Vagina (tissue), 2 donors: ENCODE measurements around the gene BRMS1. TPM values are rescaled to one million over a fixed set of nuclear protein-coding genes. Genes with fewer than 3 reads are reported as not detected.

ENCODE experiments used
- DNase-seq, 2 donors: peaks; one replicate each; pipeline ENCODE4 v3.0.0-alpha.2; 2017; ENCODE audit errors: extremely low spot score in 2 of 2
- H3K27ac ChIP-seq: fragments of 200-600 bp; sonication (generic); one replicate; pipeline ENCODE4 v1.5.1; 2019
- H3K27me3 ChIP-seq: fragments of 200-600 bp; sonication (generic); one replicate; pipeline ENCODE4 v1.5.1; 2019
- H3K36me3 ChIP-seq, 2 donors: fragments of 200-600 bp; sonication (generic); one replicate each; pipeline ENCODE4 v1.5.1; 2017 to 2019
- H3K4me1 ChIP-seq: fragments of 200-600 bp; sonication (generic); one replicate; pipeline ENCODE4 v1.5.1; 2019
- H3K4me3 ChIP-seq, 2 donors: fragments of 200-600 bp; sonication (generic); 1 replicate in 1 of 2; 2 replicates in 1 of 2; pipeline ENCODE4 v1.5.1; 2016 to 2019
- H3K9me3 ChIP-seq: fragments of 200-600 bp; sonication (generic); one replicate; pipeline ENCODE4 v1.5.1; 2019
- CTCF ChIP-seq, 3 experiments: fragments of 450-650 bp in 2 of 3; fragments of 200-600 bp in 1 of 3; sonication (generic) in 1 of 3; IDR thresholded peaks; one replicate each; pipeline ENCODE4 v1.5.1; 2017 to 2019; ENCODE audit warnings: antibody characterized with exemption in 3 of 3, mild to moderate bottlenecking in 2 of 3, moderate library complexity in 2 of 3
- POLR2A ChIP-seq, 2 donors: fragments of 450-650 bp; IDR thresholded peaks; one replicate each; pipeline ENCODE4 v1.6.1; 2017; ENCODE audit warnings: antibody characterized with exemption in 2 of 2, mild to moderate bottlenecking in 2 of 2, moderate library complexity in 2 of 2
- POLR2AphosphoS5 ChIP-seq, 2 donors: sonication (generic); formaldehyde crosslinking; IDR thresholded peaks; one replicate each; pipeline ENCODE4 v1.9.0; 2017; ENCODE audit warnings: antibody characterized with exemption in 2 of 2, mild to moderate bottlenecking in 2 of 2, low read depth in 1 of 2; ENCODE audit not compliant: insufficient read depth in 1 of 2
- intact Hi-C: fragments of 100-400 bp; cut with DNase I; formaldehyde crosslinking; loops from one replicate; pipeline ENCODE4 v1.15.1; 2023
- total RNA-seq: library from RNA; depleted of rRNA; stranded (reverse); fragments of >200 nt; gene quantifications from one replicate; pipeline ENCODE4 v1.2.3, GENCODE V29; 2016

BRMS1 gene
- total RNA-seq, 1 donor from 2014 or later, result 37.1 TPM

DNA sequence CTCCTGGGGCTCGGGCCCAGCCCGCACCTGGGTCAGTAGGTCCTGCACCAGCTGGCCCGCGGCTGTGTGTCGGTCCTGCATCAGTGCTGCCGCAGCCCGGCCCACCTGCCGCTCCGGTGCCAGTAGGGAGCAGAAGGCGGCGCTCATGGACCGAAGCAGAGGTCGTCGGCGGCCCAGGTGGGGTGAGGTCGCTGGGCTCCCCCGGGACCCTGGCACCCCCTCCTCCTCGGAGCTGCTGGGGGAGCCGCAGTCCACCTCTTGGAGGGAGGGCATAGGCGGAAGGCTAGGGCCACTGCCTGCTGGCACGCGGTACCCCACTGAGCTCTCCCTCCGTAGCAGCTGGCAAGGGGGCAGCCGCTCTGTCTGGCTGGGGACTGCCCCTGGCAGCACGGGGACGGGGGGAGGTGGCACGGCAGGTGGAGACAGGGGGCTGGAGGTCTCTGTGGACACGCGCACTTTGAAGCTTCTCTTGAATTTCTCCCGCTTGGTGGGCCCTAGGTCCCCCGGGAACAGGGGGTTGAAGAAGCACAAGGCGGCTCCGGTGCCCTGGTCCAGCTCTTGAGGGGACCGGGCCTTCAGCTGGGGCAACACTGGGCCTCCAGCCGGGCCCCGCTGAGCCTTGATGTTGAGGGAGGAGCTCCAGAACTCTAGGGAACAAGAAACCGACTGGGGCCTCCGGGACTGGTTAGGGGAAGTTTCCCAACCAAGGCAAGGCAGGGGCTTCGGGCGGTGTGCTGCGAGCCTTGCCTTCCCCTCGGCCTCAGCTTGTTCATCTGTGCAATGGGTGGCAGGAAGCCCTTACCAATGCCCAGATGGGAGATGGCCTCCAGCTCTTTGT lies 10.1 kb downstream of the BRMS1 start:
- Histone ChIP-seq H3K4me1 (peaks cover 49% of the 10 kb centered on the region), H3K27ac (peak overlapping the region; percentile 67)

DNA sequence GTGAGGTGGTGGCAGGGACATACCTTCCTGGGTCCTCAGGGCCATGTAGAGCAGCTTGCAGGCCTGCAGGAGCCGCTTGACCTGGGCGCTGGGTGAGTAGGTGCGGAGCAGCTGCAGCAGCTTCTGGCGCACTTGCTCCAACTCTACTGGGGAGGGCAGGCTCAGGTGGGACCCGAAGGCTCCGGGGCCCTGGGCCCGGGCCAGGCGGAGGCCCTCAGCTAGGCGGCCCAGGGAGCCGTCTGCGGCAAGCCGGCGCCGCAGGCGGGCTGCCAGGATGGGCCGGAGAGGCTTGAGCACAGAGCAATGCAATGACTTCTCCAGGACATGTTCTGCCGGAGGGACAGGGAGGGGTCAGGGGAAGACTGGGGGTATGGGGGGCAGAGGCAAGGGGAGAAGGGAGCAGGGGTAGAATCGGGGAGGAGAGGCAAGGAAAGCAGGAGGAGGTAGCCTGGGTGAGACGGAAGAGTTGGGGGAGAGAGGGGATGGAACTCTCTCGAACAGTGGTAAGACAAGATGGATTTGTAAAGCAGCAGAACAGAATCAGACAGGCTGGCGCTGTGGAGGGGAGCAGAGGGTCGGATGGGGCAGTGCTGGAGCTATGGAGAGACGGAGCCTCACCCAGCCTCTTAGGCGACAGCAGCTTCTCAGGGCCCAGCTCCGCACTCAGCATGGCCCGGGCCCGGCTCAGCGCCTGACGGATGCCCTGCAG lies 10.9 kb downstream of the BRMS1 start:
- Histone ChIP-seq H3K4me1 (peaks cover 49% of the 10 kb centered on the region), H3K27ac (no peak overlapping the region), H3K4me3 (no peak overlapping the region), H3K27me3 (no peaks in the 10 kb centered on the region), H3K36me3 (peaks cover 0 to 19% of the 10 kb centered on the region in 2 donors), H3K9me3 (no peaks in the 10 kb centered on the region)
- no peak for TF ChIP-seq POLR2AphosphoS5 (IDR thresholded peaks at IDR 0.05; ENCODE audit: insufficient read depth in 1 of 2, low read depth in 1 of 2)
- TF ChIP-seq POLR2A (IDR thresholded peaks at IDR 0.05), result no peak
- TF ChIP-seq CTCF (IDR thresholded peaks at IDR 0.05), result no peak
- no peak for DNase-seq
- intact Hi-C loops, result no loop called here

More for the DNA sequence above, 10.1 kb downstream of the BRMS1 start:
- no peak for DNase-seq
- Histone ChIP-seq H3K36me3 (peaks cover 0 to 27% of the 10 kb centered on the region in 2 donors), H3K4me3 (peak overlapping the region; percentile 52 to 59), H3K27me3 (no peaks in the 10 kb centered on the region), H3K9me3 (no peaks in the 10 kb centered on the region)
- intact Hi-C loops, result no loop called here
- TF ChIP-seq CTCF (IDR thresholded peaks at IDR 0.05) (no peak), POLR2A (IDR thresholded peaks at IDR 0.05) (no peak), POLR2AphosphoS5 (IDR thresholded peaks at IDR 0.05; ENCODE audit: insufficient read depth in 1 of 2, low read depth in 1 of 2) (no peak)

GRCh38 chr11:66333220-66333877 lies 11.6 kb downstream of the BRMS1 start:
- TF ChIP-seq CTCF (IDR thresholded peaks at IDR 0.05) (no peak), POLR2AphosphoS5 (IDR thresholded peaks at IDR 0.05; ENCODE audit: insufficient read depth in 1 of 2, low read depth in 1 of 2) (no peak), POLR2A (IDR thresholded peaks at IDR 0.05) (no peak)
- intact Hi-C loops, result no loop called here
- peaks cover 50% of the 10 kb centered on the region for H3K4me1 ChIP-seq

GRCh38 chr11:66332371-66333219 lies 12.3 kb downstream of the BRMS1 start:
- Histone ChIP-seq H3K4me1 (peaks cover 50% of the 10 kb centered on the region), H3K9me3 (no peaks in the 10 kb centered on the region), H3K36me3 (peaks cover 0 to 12% of the 10 kb centered on the region in 2 donors), H3K27ac (no peak overlapping the region), H3K4me3 (no peak overlapping the region), H3K27me3 (no peaks in the 10 kb centered on the region)
- intact Hi-C loops, result no loop called here
- TF ChIP-seq CTCF (IDR thresholded peaks at IDR 0.05), result no peak
- no peak for TF ChIP-seq POLR2AphosphoS5 (IDR thresholded peaks at IDR 0.05; ENCODE audit: insufficient read depth in 1 of 2, low read depth in 1 of 2)
- TF ChIP-seq POLR2A (IDR thresholded peaks at IDR 0.05), result no peak
- no peak for DNase-seq

More at GRCh38 chr11:66333220-66333877, 11.6 kb downstream of the BRMS1 start:
- H3K27me3 ChIP-seq, result no peaks in the 10 kb centered on the region
- DNase-seq, result no peak
- H3K36me3 ChIP-seq, result peaks cover 0 to 14% of the 10 kb centered on the region in 2 donors
- H3K4me3 ChIP-seq, result no peak overlapping the region
- no peak overlapping the region for H3K27ac ChIP-seq
- H3K9me3 ChIP-seq, result no peaks in the 10 kb centered on the region
